WERI-Rb-1 (cell line): ENCODE data around the gene CDCP2.

ENCODE experiments used
- DNase-seq: peaks from one replicate; pipeline ENCODE4 v3.0.0-alpha.2; 2020
- H3K27ac ChIP-seq: fragments of 250-450 bp; sonication (Bioruptor Pico); 2 replicates; pipeline ENCODE4 v1.5.1; 2020; ENCODE audit warnings: mild to moderate bottlenecking, moderate library complexity
- H3K27me3 ChIP-seq: fragments of 250-450 bp; sonication (Bioruptor Pico); 2 replicates; pipeline ENCODE4 v1.5.1; 2021; ENCODE audit warnings: mild to moderate bottlenecking, low read depth, moderate library complexity; ENCODE audit not compliant: insufficient read depth, severe bottlenecking
- H3K36me3 ChIP-seq: fragments of 250-450 bp; sonication (Bioruptor Pico); 2 replicates; pipeline ENCODE4 v1.5.1; 2020; ENCODE audit warnings: mild to moderate bottlenecking, moderate library complexity
- H3K4me3 ChIP-seq: 2 replicates; pipeline ENCODE4 v1.5.1; 2011; ENCODE audit warnings: low read depth, mild to moderate bottlenecking, control low read depth, low read length
- H3K9me3 ChIP-seq: fragments of 250-450 bp; sonication (Bioruptor Pico); 2 replicates; pipeline ENCODE4 v1.5.1; 2021; ENCODE audit warnings: mild to moderate bottlenecking, moderate library complexity; ENCODE audit not compliant: severe bottlenecking
- TF ChIP-seq, protein P1 (sequence below): IDR thresholded peaks from 2 replicates; pipeline ENCODE4 v1.5.1; 2011; ENCODE audit warnings: low read depth, mild to moderate bottlenecking, control low read depth, inconsistent platforms, low read length

CDCP2 gene

DNA sequence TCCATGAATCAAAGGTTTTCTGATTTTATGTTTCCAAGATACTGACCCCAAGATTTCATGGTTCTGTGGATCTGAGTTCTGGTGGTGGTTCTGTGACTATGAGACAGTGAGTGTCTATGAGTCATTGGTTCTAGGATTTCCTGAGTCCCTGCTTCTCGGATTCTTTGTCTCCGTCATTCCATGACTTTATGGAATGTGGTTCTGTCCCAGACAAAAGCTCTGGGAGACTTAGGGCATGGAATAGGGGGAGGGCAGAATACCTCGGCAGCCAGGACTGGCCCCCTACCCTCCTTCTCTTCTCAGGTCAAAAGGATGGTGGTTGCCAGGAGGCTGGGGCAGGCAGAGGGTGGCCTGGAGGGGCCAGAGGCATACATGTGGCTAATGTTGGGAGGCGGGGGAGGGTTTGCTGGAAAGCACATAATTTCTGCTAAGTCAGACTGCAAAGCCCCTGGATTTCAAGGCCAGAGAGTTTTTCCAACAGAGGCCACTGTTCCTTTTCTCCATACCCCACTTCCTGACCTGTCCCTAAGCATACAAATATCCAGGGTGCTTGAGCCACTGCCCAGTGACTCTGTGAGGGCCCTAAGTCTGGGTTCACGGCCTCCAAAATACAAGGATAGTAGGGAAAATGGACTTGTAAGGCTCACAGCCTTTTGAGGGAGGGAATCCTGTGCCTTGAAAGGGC, 17.2 kb downstream of the CDCP2 start:
- H3K27me3 ChIP-seq = no peaks in the 10 kb centered on the region
- no peaks in the 10 kb centered on the region for H3K36me3 ChIP-seq
- TF ChIP-seq, protein P1, sequence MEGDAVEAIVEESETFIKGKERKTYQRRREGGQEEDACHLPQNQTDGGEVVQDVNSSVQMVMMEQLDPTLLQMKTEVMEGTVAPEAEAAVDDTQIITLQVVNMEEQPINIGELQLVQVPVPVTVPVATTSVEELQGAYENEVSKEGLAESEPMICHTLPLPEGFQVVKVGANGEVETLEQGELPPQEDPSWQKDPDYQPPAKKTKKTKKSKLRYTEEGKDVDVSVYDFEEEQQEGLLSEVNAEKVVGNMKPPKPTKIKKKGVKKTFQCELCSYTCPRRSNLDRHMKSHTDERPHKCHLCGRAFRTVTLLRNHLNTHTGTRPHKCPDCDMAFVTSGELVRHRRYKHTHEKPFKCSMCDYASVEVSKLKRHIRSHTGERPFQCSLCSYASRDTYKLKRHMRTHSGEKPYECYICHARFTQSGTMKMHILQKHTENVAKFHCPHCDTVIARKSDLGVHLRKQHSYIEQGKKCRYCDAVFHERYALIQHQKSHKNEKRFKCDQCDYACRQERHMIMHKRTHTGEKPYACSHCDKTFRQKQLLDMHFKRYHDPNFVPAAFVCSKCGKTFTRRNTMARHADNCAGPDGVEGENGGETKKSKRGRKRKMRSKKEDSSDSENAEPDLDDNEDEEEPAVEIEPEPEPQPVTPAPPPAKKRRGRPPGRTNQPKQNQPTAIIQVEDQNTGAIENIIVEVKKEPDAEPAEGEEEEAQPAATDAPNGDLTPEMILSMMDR = no peak
- no peak overlapping the region for H3K27ac ChIP-seq
- DNase-seq = no peak
- H3K4me3 ChIP-seq = no peak overlapping the region
- no peaks in the 10 kb centered on the region for H3K9me3 ChIP-seq

DNA sequence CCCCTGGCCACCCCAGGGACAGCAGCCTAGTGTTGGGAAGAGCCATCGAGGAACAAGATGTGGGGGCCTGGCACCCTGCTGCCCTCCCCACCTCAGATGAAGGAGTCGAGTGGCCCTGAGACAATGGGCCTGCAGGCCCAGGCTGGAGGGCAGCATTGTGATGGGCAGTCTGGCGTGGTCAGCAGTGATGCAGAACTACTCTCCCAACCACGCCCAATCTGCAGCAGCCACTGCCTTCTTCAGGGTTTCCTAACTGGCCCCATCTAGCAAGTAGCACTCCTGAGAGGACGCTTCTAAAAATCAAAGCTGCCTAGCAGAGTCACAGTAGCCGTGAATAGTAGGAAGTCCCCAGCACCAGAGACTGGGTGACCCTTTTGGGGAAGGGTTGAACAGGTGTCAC, 18.5 kb downstream of the CDCP2 start:
- Histone ChIP-seq H3K4me3 (no peak overlapping the region), H3K36me3 (no peaks in the 10 kb centered on the region), H3K27ac (no peak overlapping the region), H3K27me3 (no peaks in the 10 kb centered on the region), H3K9me3 (no peaks in the 10 kb centered on the region)
- no peak for DNase-seq
- TF ChIP-seq, protein P1 = no peak

DNA sequence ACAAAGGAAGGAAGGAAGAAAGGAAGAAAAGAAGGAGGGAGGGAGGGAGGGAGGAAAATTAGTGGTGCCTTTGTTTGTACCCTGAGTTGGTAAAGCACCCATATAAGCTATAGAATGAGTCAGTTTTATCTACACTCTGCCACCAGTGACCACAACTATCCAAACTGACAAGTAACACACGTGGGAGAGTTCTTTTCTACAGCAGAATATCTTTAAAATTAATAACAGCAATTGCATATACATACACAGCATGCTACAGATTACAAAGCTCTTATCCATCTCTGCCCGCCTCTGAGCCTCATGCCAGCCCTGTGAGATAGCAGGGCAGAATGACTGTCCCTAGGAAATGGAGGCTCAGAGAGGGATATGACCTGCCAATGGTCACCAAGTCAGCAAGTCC, 20.3 kb downstream of the CDCP2 start:
- no peak for DNase-seq

DNA sequence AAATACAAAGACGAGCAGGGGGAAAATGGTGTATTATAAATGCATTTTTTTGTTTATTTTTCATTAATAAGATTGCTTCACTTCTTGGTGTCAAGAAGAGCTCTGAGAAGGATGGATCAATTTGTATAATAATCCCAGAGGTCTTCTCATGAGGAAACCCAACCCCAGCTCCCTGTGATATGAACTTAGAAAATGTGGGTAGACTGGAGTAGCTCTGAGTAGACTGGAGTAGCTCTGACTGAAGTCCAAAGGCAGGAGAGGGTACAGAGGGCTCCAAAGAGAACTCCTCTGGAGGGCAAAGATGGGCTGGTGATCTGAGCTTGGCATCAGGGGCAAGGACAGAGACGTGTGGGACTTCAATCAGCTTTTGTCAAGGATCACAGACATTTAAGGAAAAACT, 21.4 kb downstream of the CDCP2 start:
- Histone ChIP-seq H3K4me3 (no peak overlapping the region), H3K27ac (no peak overlapping the region), H3K9me3 (no peaks in the 10 kb centered on the region), H3K27me3 (no peaks in the 10 kb centered on the region), H3K36me3 (no peaks in the 10 kb centered on the region)
- no peak for DNase-seq
- TF ChIP-seq, protein P1 = no peak

More for the DNA sequence above, 20.3 kb downstream of the CDCP2 start:
- Histone ChIP-seq H3K36me3 (no peaks in the 10 kb centered on the region), H3K9me3 (no peaks in the 10 kb centered on the region), H3K4me3 (no peak overlapping the region), H3K27ac (no peak overlapping the region), H3K27me3 (no peaks in the 10 kb centered on the region)
- TF ChIP-seq, protein P1 = no peak

DNA sequence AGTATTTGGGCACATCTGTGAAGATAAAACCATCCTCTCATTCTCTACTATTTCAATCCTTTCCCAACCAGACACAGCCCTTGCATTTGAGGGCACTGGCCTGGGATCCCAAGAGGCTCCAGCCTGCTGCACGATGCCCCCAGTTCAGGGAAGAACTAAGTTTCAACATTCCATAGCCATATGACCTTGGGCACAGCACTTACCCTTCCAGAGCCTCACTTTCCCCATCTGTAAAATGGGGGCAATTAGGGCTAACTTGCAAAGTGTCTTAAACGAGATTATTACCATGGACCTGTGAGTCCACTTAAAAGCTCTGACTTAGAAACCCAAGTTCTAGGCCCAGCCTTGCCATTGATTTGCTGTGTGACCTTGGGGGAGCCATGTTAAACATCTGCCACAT, 22.9 kb downstream of the CDCP2 start:
- Histone ChIP-seq H3K36me3 (no peaks in the 10 kb centered on the region), H3K27me3 (no peaks in the 10 kb centered on the region), H3K9me3 (no peaks in the 10 kb centered on the region), H3K27ac (no peak overlapping the region), H3K4me3 (no peak overlapping the region)
- TF ChIP-seq, protein P1 = no peak
- DNase-seq = no peak
